Loucy (cell line): Measurements from ENCODE around the gene GNA12.
"Not testable (repeated sequence)": the region's sequence is repeated elsewhere in the genome, so short reads cannot be mapped to it uniquely, and the experiment has no call there.

Experiments used
- H2AFZ ChIP-seq: fragments of 200-600 bp; sonication (generic); 2 replicates; pipeline ENCODE4 v1.6.0; 2016; ENCODE audit warnings: antibody characterized with exemption, mild to moderate bottlenecking, low read length, moderate library complexity
- H3F3A ChIP-seq: fragments of 200-600 bp; 2 replicates; pipeline ENCODE4 v1.6.0; 2016; ENCODE audit warnings: antibody characterized with exemption, low read depth, mild to moderate bottlenecking
- H3K27me3 ChIP-seq: fragments of 200-600 bp; sonication (generic); 2 replicates; pipeline ENCODE4 v1.6.1; 2014; ENCODE audit warnings: low read length, mild to moderate bottlenecking; ENCODE audit not compliant: insufficient read depth, poor library complexity, severe bottlenecking
- H3K36me3 ChIP-seq: fragments of 200-600 bp; sonication (generic); 2 replicates; pipeline ENCODE4 v1.6.1; 2016; ENCODE audit warnings: low read length; ENCODE audit not compliant: insufficient read depth
- H3K4me1 ChIP-seq: fragments of 200-600 bp; sonication (generic); 2 replicates; pipeline ENCODE4 v1.5.1; 2014; ENCODE audit warnings: low read length, mild to moderate bottlenecking; ENCODE audit not compliant: insufficient read depth, poor library complexity, severe bottlenecking
- H3K4me2 ChIP-seq: fragments of 200-600 bp; sonication (generic); 2 replicates; pipeline ENCODE4 v1.6.0; 2014; ENCODE audit warnings: antibody characterized with exemption, low read length, low read depth, mild to moderate bottlenecking; ENCODE audit not compliant: poor library complexity, severe bottlenecking
- H3K4me3 ChIP-seq: fragments of 200-600 bp; sonication (generic); 2 replicates; pipeline ENCODE4 v1.5.1; 2014; ENCODE audit warnings: low read length, mild to moderate bottlenecking, mixed read lengths; ENCODE audit not compliant: poor library complexity, severe bottlenecking
- H3K79me2 ChIP-seq: fragments of 200-600 bp; sonication (generic); 2 replicates; pipeline ENCODE4 v1.6.1; 2014; ENCODE audit warnings: low read length; ENCODE audit not compliant: insufficient read depth
- H3K9ac ChIP-seq: fragments of 200-600 bp; sonication (generic); 2 replicates; pipeline ENCODE4 v1.6.0; 2014; ENCODE audit warnings: mild to moderate bottlenecking, low read depth, low read length, moderate library complexity; ENCODE audit not compliant: poor library complexity, severe bottlenecking
- H3K9me2 ChIP-seq: fragments of 200-600 bp; sonication (generic); replicated peaks from 2 replicates; pipeline ENCODE4 v1.6.1; 2016; ENCODE audit warnings: low read depth, low read length, mixed read lengths
- H3K9me3 ChIP-seq: fragments of 200-600 bp; sonication (generic); 2 replicates; pipeline ENCODE4 v1.6.1; 2014; ENCODE audit warnings: mild to moderate bottlenecking, antibody characterized with exemption, low read length, low read depth; ENCODE audit not compliant: insufficient read depth
- H4K20me1 ChIP-seq: fragments of 200-600 bp; sonication (generic); 2 replicates; pipeline ENCODE4 v1.6.0; 2014; ENCODE audit warnings: antibody characterized with exemption, low read length, mild to moderate bottlenecking; ENCODE audit not compliant: insufficient read depth, poor library complexity, severe bottlenecking
- CTCF ChIP-seq: fragments of 200-600 bp; sonication (generic); conservative IDR thresholded peaks from 2 replicates; pipeline ENCODE4 v1.5.1; 2014; ENCODE audit warnings: mild to moderate bottlenecking, antibody characterized with exemption, low read length
- EZH2phosphoT487 ChIP-seq: fragments of 200-600 bp; IDR thresholded peaks from 2 replicates; pipeline ENCODE4 v1.6.1; 2018; ENCODE audit warnings: antibody characterized with exemption, mild to moderate bottlenecking, moderate library complexity, borderline replicate concordance

The GNA12 gene

GRCh38 chr7:2858621-2859020 lies 14.5 kb upstream of the GNA12 start:
- no peaks in the 10 kb centered on the region for H3K36me3 ChIP-seq
- no peak overlapping the region for H3K4me2 ChIP-seq
- no peaks in the 10 kb centered on the region for H3K9me2 ChIP-seq
- H3K27me3 ChIP-seq = no peaks in the 10 kb centered on the region
- no peak overlapping the region for H3K9ac ChIP-seq
- H2AFZ ChIP-seq = no peak overlapping the region
- H3F3A ChIP-seq = no peaks in the 10 kb centered on the region
- TF ChIP-seq CTCF = no peak
- TF ChIP-seq EZH2phosphoT487 = no peak
- peaks cover 9% of the 10 kb centered on the region for H3K4me1 ChIP-seq
- no peaks in the 10 kb centered on the region for H3K79me2 ChIP-seq
- H3K4me3 ChIP-seq = no peak overlapping the region
- H3K9me3 ChIP-seq = no peaks in the 10 kb centered on the region
- H4K20me1 ChIP-seq = no peaks in the 10 kb centered on the region

- no peak for TF ChIP-seq EZH2phosphoT487
- TF ChIP-seq CTCF = no peak
- H3F3A ChIP-seq = no peaks in the 10 kb centered on the region
- H3K4me1 ChIP-seq = no peaks in the 10 kb centered on the region
- H3K27me3 ChIP-seq = no peaks in the 10 kb centered on the region
- no peaks in the 10 kb centered on the region for H4K20me1 ChIP-seq
- no peak overlapping the region for H3K4me2 ChIP-seq
- H3K9ac ChIP-seq = no peak overlapping the region
- H3K36me3 ChIP-seq = no peaks in the 10 kb centered on the region
- no peak overlapping the region for H3K4me3 ChIP-seq
- H3K9me3 ChIP-seq = no peaks in the 10 kb centered on the region
- H2AFZ ChIP-seq = no peak overlapping the region
- no peaks in the 10 kb centered on the region for H3K9me2 ChIP-seq
- no peaks in the 10 kb centered on the region for H3K79me2 ChIP-seq
These were observed 12.5 kb upstream of the GNA12 start for GRCh38 chr7:2856388-2857169.

GRCh38 chr7:2855386-2855785 lies 11.3 kb upstream of the GNA12 start:
- TF ChIP-seq EZH2phosphoT487 (no peak), CTCF (no peak)
- Histone ChIP-seq H3K4me1 (no peaks in the 10 kb centered on the region), H3K4me3 (no peak overlapping the region), H3F3A (no peaks in the 10 kb centered on the region), H3K27me3 (no peaks in the 10 kb centered on the region), H2AFZ (no peak overlapping the region), H3K9me2 (no peaks in the 10 kb centered on the region), H3K9ac (no peak overlapping the region), H3K4me2 (no peak overlapping the region), H3K9me3 (no peaks in the 10 kb centered on the region), H4K20me1 (no peaks in the 10 kb centered on the region), H3K79me2 (no peaks in the 10 kb centered on the region), H3K36me3 (no peaks in the 10 kb centered on the region)

- not testable (repeated sequence) for H3K9me3 ChIP-seq, H3K4me3 ChIP-seq, H3K36me3 ChIP-seq, H3K9ac ChIP-seq, H3K9me2 ChIP-seq, H3K79me2 ChIP-seq, H3K4me2 ChIP-seq, H2AFZ ChIP-seq, H3F3A ChIP-seq, H3K4me1 ChIP-seq, H3K27me3 ChIP-seq, H4K20me1 ChIP-seq
These were observed 9.4 kb upstream of the GNA12 start for GRCh38 chr7:2853552-2853951.
